Right lobe of liver (tissue), 6 donors: ENCODE measurements around the gene MAP2K2. TPM values are rescaled to one million over a fixed set of nuclear protein-coding genes. Genes with fewer than 3 reads are reported as not detected.
A peak's percentile ranks its signal among the peaks of the same experiment; 100 is the strongest.

Experiments used
- ATAC-seq, 4 donors: fragments of 200-7000 bp; cut with Tn5 transposase; one replicate each; pipeline ENCODE4 v1.9.1; 2020; ENCODE audit warnings: mild to moderate bottlenecking in 4 of 4, moderate library complexity in 4 of 4
- DNase-seq, 3 donors: peaks; one replicate each; pipeline ENCODE4 v3.0.0-alpha.2; 2020
- H3K27ac ChIP-seq, 3 donors: fragments of 200-600 bp; one replicate each; pipeline ENCODE4 v1.8.0; 2022
- H3K27me3 ChIP-seq, 2 donors: fragments of 200-600 bp; one replicate each; pipeline ENCODE4 v1.8.0; 2022
- H3K36me3 ChIP-seq, 4 donors: fragments of 200-600 bp; sonication (generic) in 1 of 4; one replicate each; pipeline versions ENCODE4 v1.5.1 to v1.8.0; 2017 to 2022; ENCODE audit warnings: control low read depth in 1 of 4
- H3K4me1 ChIP-seq, 4 donors: fragments of 200-600 bp; sonication (generic) in 1 of 4; one replicate each; pipeline versions ENCODE4 v1.5.1 to v1.8.0; 2017 to 2022; ENCODE audit warnings: control low read depth in 1 of 4
- H3K4me3 ChIP-seq, 3 donors: fragments of 200-600 bp; one replicate each; pipeline ENCODE4 v1.8.0; 2022
- H3K9me3 ChIP-seq, 4 donors: fragments of 200-600 bp; sonication (generic) in 1 of 4; one replicate each; pipeline versions ENCODE4 v1.5.1 to v1.8.0; 2017 to 2022; ENCODE audit warnings: control low read depth in 1 of 4
- CTCF ChIP-seq, 4 donors: fragments of 200-600 bp in 3 of 4; fragments of 450-650 bp in 1 of 4; IDR thresholded peaks; one replicate each; pipeline versions ENCODE4 v1.5.1 to v1.8.0; 2016 to 2022; ENCODE audit warnings: antibody characterized with exemption in 4 of 4, mild to moderate bottlenecking in 2 of 4
- POLR2A ChIP-seq: fragments of 450-650 bp; IDR thresholded peaks from one replicate; pipeline ENCODE4 v1.6.1; 2017; ENCODE audit warnings: antibody characterized with exemption, mild to moderate bottlenecking
- WGBS: methylation state at CpG from one replicate; pipeline ENCODE4 v1.1.6; 2018; ENCODE audit warnings: low coverage, low lambda C conversion rate; ENCODE audit not compliant: insufficient coverage; ENCODE audit errors: missing lambda C conversion rate; 5-methylcytosine and 5-hydroxymethylcytosine counted together
- intact Hi-C, 2 donors: fragments of 100-400 bp; cut with DNase I; formaldehyde crosslinking; loops; one replicate each; pipeline versions ENCODE4 v1.11.2 to v1.14.1; 2022
- total RNA-seq, 6 experiments: library from RNA; depleted of rRNA in 2 of 6; stranded (reverse); fragments of >200 nt in 2 of 6; fragmentation: NEBNext Ultra II Directional in 3 of 6; extraction: Animal tissue kit (Norgen Biotek cat#: 25700) in 3 of 6; gene quantifications; one replicate each; pipeline versions ENCODE4 v1.1.0 to v1.2.4, GENCODE V29; 2016 to 2023
- donor health status: DM: no; HTN: yes; CAD: no.
- donor health status: DM: no; HTN: no; CAD: no.
- donor health status: DM: no; HTN: no; CAD: no.
- donor health status: DM: no; HTN: yes; CAD: no.
- donor health status: DM: no; HTN: yes; CAD: no.

Gene MAP2K2
- total RNA-seq, 6 experiments from 2014 or later, result 50.2 to 75.7 (median 59.8) TPM

DNA sequence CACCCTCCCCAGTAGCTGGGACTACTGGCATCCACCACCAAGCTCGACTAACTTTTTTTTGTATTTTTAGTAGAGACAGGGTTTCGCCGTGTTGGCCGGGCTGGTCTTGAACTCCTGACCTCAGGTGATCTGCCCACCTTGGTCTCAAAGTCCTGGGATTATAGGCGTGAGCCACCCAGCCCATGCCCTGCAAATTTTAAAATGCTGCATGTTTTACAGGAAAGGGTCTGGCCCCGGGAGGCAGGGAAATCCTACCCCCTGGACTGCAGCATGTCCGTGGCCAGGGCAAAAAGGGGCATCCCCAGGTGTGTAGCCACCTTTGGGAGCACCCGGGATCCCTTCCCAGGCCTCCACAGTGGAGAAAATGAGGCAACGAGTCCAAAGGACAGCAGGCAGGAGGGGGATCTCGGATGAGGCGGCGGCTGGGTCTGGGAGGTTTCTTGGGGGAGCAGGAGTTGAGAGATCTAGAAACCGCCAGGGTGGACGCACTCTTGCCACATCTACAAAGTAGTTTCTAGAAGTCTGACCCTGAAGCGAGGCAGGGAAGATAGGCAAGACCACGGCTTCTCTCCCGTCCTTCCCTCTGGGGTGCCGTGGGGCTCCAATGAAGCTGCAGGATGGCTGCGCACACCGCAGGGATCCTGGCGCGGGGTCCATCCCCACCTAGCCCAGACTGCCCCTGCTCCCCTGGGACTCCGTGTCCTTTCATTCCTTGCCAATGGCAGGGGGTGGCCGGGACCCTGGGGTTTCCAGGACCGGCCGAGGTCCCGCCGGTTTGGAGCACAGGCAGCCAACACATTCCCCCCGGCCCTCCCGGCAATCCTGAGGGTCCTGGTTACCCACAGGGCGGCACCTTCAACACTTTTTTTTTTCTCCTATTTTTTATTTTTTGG, 35.9 kb downstream of the MAP2K2 start:
- H3K36me3 ChIP-seq, result peaks cover 0 to 13% (median 4%) of the 10 kb centered on the region in 4 donors
- TF ChIP-seq CTCF (IDR thresholded peaks at IDR 0.05), result no peak
- 60% methylated on average over 15 of the region's 31 CpGs for WGBS

DNA sequence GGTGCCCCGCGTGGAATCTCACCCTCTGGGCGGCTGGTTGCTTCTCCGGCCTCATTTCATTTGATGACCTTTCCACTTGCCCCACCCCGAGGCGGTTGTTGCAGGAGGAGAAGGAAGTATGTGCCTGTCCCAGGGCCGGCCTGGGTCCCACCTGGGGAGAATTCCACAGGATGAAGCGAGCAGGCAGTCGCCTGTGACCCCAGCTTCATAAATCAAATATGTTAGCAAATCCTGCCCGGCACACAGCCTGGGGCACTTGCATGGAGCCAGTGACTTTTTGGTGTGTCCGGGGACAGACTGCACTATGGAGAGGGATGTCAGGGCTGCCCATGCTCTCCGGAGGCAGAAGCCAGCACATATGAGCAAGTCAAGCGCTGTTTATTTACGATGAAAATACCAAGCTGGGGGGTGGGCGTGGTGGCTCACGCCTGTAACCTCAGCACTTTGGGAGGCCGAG, 37.5 kb downstream of the MAP2K2 start:
- Histone ChIP-seq H3K9me3 (no peaks in the 10 kb centered on the region), H3K36me3 (peaks cover 0 to 13% (median 4%) of the 10 kb centered on the region in 4 donors), H3K4me3 (no peak overlapping the region), H3K27me3 (no peaks in the 10 kb centered on the region), H3K4me1 (no peaks in the 10 kb centered on the region), H3K27ac (no peak overlapping the region)
- no peak for TF ChIP-seq POLR2A
- no peak for TF ChIP-seq CTCF (IDR thresholded peaks at IDR 0.05)
- WGBS, result 35% methylated on average over 4 of the region's 17 CpGs
- ATAC-seq, result no peak
- no peak for DNase-seq
- intact Hi-C loops, result no loop called here

More for the DNA sequence above, 35.9 kb downstream of the MAP2K2 start:
- Histone ChIP-seq H3K27me3 (no peaks in the 10 kb centered on the region), H3K27ac (no peak overlapping the region), H3K9me3 (no peaks in the 10 kb centered on the region), H3K4me3 (no peak overlapping the region), H3K4me1 (no peaks in the 10 kb centered on the region)
- no peak for ATAC-seq
- DNase-seq, result no peak
- intact Hi-C loops, result no loop called here

- TF ChIP-seq POLR2A (no peak), CTCF (IDR thresholded peaks at IDR 0.05) (no peak)
- peak overlapping the region in 1 of 3 donors; percentile 2 for H3K27ac ChIP-seq
- no peak for DNase-seq
- no peaks in the 10 kb centered on the region for H3K4me1 ChIP-seq
- 61% methylated on average over 5 of the region's 8 CpGs for WGBS
- no peak for ATAC-seq
- intact Hi-C loops, result no loop called here
- H3K9me3 ChIP-seq, result no peaks in the 10 kb centered on the region
- H3K4me3 ChIP-seq, result no peak overlapping the region
- H3K27me3 ChIP-seq, result no peaks in the 10 kb centered on the region
- H3K36me3 ChIP-seq, result peaks cover 0 to under 1% (median 0%) of the 10 kb centered on the region in 4 donors
Measured at GRCh38 chr19:4084547-4084877, 39.4 kb downstream of the MAP2K2 start.

DNA sequence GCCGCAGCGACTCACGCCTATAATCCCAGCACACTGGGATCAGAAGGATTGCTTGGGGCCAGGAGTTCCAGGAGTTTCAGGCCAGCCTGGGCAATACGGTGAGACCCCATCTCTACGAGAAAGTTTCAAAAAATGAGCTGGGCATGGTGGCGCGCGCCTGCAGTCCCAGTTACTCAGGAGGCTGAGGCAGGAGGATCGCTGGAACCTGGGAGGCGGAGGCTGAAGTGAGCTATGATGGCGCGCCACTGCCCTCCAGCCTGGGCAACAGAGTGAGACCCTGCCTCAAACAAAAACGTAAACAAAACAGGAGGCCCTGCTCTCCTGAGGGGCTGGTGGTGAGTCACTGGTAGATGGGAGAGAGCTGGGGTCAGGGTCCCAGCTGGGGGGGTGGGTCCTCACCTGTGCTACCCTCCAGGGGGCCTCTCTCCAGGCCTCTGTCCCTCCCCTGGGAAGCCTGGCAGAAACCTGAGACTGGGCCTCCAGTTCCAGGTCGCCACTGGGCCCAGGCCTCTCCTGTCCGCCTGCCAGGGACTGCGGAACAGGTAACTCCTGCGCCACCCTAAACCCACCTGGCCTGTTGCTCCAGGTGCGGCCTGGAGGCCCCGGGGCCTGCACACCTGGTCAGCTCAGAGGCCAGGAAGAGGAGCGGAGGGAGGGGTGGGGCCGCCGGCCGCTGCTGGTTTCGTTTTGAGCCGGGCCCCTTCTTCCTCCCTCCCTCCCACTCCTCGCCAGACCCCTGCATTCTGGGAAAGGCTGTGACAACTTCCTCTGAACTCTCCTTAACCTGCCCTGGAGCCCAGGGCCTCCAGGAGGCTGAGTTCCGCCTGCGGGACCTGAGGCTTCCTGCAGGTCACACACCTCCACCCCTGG, 40.0 kb downstream of the MAP2K2 start:
- WGBS, result 68% methylated on average over 12 of the region's 28 CpGs
- Histone ChIP-seq H3K4me3 (peak overlapping the region in 2 of 3 donors; percentile 3 to 6), H3K9me3 (no peaks in the 10 kb centered on the region), H3K27me3 (no peaks in the 10 kb centered on the region), H3K27ac (peak overlapping the region in 1 of 3 donors; percentile 2), H3K36me3 (no peaks in the 10 kb centered on the region), H3K4me1 (no peaks in the 10 kb centered on the region)
- TF ChIP-seq CTCF (IDR thresholded peaks at IDR 0.05), result no peak
- no peak for TF ChIP-seq POLR2A
- peak; percentile 49 to 73 (median 64) for ATAC-seq
- intact Hi-C loops, result no loop called here
- DNase-seq, result peak in 2 of 3 donors; percentile 54 to 64
